KMS-11 (cell line): ENCODE data around the gene PRKCE.

Source experiments
- H2AFZ ChIP-seq: fragments of 200-600 bp; sonication (generic); 2 replicates; pipeline ENCODE4 v1.6.1; 2016; ENCODE audit warnings: antibody characterized with exemption, mixed run types, low read depth
- H3K27ac ChIP-seq: fragments of 200-600 bp; sonication (generic); 2 replicates; pipeline ENCODE4 v1.6.1; 2016; ENCODE audit warnings: mild to moderate bottlenecking, mixed run types
- H3K27me3 ChIP-seq: fragments of 200-600 bp; sonication (generic); 2 replicates; pipeline ENCODE4 v1.6.1; 2017; ENCODE audit warnings: mild to moderate bottlenecking, low read depth, mixed run types, moderate library complexity; ENCODE audit not compliant: insufficient read depth
- H3K36me3 ChIP-seq: fragments of 200-600 bp; sonication (generic); 2 replicates; pipeline ENCODE4 v1.6.1; 2017; ENCODE audit warnings: mild to moderate bottlenecking, mixed run types; ENCODE audit not compliant: insufficient read depth
- H3K4me1 ChIP-seq: fragments of 200-600 bp; sonication (generic); 2 replicates; pipeline ENCODE4 v1.6.1; 2016; ENCODE audit warnings: mild to moderate bottlenecking, low read depth, mixed run types; ENCODE audit not compliant: poor library complexity, severe bottlenecking
- H3K4me2 ChIP-seq: fragments of 200-600 bp; sonication (generic); 2 replicates; pipeline ENCODE4 v1.7.0; 2016; ENCODE audit warnings: mild to moderate bottlenecking, mixed run types
- H3K4me3 ChIP-seq: fragments of 200-600 bp; sonication (generic); IDR thresholded peaks from 2 replicates; pipeline ENCODE4 v1.6.1; 2017; ENCODE audit warnings: low read depth, low read length, mixed read lengths; ENCODE audit not compliant: insufficient read depth
- H3K79me2 ChIP-seq: fragments of 200-600 bp; sonication (generic); 2 replicates; pipeline ENCODE4 v1.6.1; 2016; ENCODE audit warnings: low read depth, mixed run types; ENCODE audit not compliant: insufficient read depth
- H3K9ac ChIP-seq: fragments of 200-600 bp; sonication (generic); 2 replicates; pipeline ENCODE4 v1.6.1; 2016; ENCODE audit warnings: mild to moderate bottlenecking, mixed run types
- H4K20me1 ChIP-seq: fragments of 200-600 bp; sonication (generic); 2 replicates; pipeline ENCODE4 v1.6.1; 2016; ENCODE audit warnings: mild to moderate bottlenecking, mixed run types; ENCODE audit not compliant: insufficient read depth
- CTCF ChIP-seq: fragments of 200-600 bp; sonication (generic); conservative IDR thresholded peaks from 2 replicates; pipeline ENCODE4 v1.6.1; 2017; ENCODE audit warnings: low read depth, mild to moderate bottlenecking, antibody characterized with exemption, low read length, moderate library complexity, mixed read lengths

The PRKCE gene

GRCh38 chr2:45883603-45884000, 232.1 kb downstream of the PRKCE start:
- TF ChIP-seq CTCF: no peak
- Histone ChIP-seq H3K4me1 (no peaks in the 10 kb centered on the region), H3K27ac (no peak overlapping the region)

DNA sequence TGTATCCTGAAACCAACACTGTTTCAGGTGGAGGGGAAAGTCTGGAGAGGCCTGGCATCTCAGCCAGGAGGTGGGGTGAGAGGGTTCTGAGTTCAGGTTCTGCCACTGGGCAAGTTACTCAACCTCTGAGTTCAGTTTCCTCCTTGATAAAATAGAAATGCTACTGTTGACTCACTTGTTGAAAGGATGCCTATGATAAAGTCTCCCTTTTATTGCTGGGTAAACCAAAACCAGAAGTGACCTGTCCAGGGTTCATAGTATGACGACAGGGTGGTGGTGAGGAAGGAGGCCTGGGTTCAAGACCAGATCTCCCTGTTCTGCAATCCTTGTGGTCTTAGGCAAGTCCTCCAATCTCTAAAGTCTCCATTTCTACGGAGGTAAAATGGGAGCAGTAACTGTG, 232.7 kb downstream of the PRKCE start:
- no peak overlapping the region for H3K4me2 ChIP-seq

More at GRCh38 chr2:45883603-45884000, 232.1 kb downstream of the PRKCE start:
- Histone ChIP-seq H3K27me3 (no peaks in the 10 kb centered on the region), H3K4me3 (no peak overlapping the region), H3K36me3 (no peaks in the 10 kb centered on the region), H3K9ac (no peak overlapping the region), H2AFZ (no peak overlapping the region), H3K4me2 (no peak overlapping the region), H3K79me2 (no peaks in the 10 kb centered on the region), H4K20me1 (no peaks in the 10 kb centered on the region)

GRCh38 chr2:45885171-45885621, 233.7 kb downstream of the PRKCE start:
- Histone ChIP-seq H4K20me1 (no peaks in the 10 kb centered on the region), H3K36me3 (no peaks in the 10 kb centered on the region), H3K9ac (no peak overlapping the region), H3K79me2 (no peaks in the 10 kb centered on the region), H3K4me3 (no peak overlapping the region), H3K4me1 (no peaks in the 10 kb centered on the region), H3K27me3 (no peaks in the 10 kb centered on the region), H2AFZ (no peak overlapping the region), H3K27ac (no peak overlapping the region), H3K4me2 (no peak overlapping the region)
- no peak for TF ChIP-seq CTCF

More for the DNA sequence above, 232.7 kb downstream of the PRKCE start:
- TF ChIP-seq CTCF: no peak
- no peaks in the 10 kb centered on the region for H3K36me3 ChIP-seq
- H2AFZ ChIP-seq: no peak overlapping the region
- H3K4me1 ChIP-seq: no peaks in the 10 kb centered on the region
- H3K79me2 ChIP-seq: no peaks in the 10 kb centered on the region
- H4K20me1 ChIP-seq: no peaks in the 10 kb centered on the region
- H3K27me3 ChIP-seq: no peaks in the 10 kb centered on the region
- no peak overlapping the region for H3K27ac ChIP-seq
- H3K4me3 ChIP-seq: no peak overlapping the region
- H3K9ac ChIP-seq: no peak overlapping the region

DNA sequence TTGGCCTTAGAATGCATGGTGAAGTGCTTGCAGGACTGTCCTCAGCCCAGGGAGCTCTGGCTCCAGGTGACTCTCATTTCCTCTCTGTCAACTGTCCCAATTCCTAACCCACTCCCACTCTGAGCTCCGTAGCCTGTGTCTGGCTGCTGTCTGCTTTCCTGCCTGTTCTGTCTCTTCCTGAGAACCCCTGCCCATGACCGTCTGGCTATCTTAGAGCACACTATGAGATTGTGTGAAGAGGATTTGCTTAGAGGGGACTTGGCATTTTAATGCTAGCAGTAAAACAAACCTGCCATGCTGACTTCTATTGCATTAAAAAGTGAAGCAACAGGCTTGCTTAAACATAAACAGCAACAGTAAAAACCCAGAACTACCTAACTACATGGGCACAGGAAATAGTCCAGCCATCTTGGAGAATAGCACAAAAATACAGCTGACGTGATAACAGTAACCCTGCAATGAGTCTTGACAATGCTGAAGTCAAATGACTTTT, 234.7 kb downstream of the PRKCE start:
- no peaks in the 10 kb centered on the region for H3K4me1 ChIP-seq
- no peak overlapping the region for H3K27ac ChIP-seq
- no peaks in the 10 kb centered on the region for H3K36me3 ChIP-seq
- no peak overlapping the region for H3K9ac ChIP-seq
- H3K4me3 ChIP-seq: no peak overlapping the region
- H3K4me2 ChIP-seq: no peak overlapping the region
- no peak for TF ChIP-seq CTCF
- no peak overlapping the region for H2AFZ ChIP-seq
- no peaks in the 10 kb centered on the region for H3K27me3 ChIP-seq
- H4K20me1 ChIP-seq: no peaks in the 10 kb centered on the region
- no peaks in the 10 kb centered on the region for H3K79me2 ChIP-seq
